Measurements from ENCODE around the gene FBXL7.

FBXL7 gene

DNA sequence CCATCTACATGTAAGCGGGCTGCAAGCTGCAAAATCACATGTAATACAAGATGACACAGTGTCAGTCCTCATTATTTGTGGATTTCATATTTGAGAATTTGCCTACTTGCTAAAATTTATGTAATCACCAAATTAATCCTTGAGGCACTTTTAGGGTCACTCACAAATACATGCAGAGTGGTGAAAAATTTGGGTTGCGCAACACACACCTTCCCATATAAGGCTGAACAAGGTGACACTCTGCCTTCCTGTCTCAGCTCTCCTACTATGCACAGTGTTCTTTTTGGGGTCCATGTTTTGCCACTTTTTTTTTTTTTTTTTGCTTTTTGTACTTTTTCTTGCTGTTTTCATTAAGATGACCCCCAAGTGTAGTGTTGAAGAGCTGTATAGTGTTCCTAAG, 111.0 kb downstream of the FBXL7 start:
- H3K4me3 ChIP-seq (ENCODE audit: control insufficient read depth, low read depth, low read length): no peak overlapping the region
- DNase-seq (ENCODE audit: low read depth): no peak
- TF ChIP-seq, protein P1, sequence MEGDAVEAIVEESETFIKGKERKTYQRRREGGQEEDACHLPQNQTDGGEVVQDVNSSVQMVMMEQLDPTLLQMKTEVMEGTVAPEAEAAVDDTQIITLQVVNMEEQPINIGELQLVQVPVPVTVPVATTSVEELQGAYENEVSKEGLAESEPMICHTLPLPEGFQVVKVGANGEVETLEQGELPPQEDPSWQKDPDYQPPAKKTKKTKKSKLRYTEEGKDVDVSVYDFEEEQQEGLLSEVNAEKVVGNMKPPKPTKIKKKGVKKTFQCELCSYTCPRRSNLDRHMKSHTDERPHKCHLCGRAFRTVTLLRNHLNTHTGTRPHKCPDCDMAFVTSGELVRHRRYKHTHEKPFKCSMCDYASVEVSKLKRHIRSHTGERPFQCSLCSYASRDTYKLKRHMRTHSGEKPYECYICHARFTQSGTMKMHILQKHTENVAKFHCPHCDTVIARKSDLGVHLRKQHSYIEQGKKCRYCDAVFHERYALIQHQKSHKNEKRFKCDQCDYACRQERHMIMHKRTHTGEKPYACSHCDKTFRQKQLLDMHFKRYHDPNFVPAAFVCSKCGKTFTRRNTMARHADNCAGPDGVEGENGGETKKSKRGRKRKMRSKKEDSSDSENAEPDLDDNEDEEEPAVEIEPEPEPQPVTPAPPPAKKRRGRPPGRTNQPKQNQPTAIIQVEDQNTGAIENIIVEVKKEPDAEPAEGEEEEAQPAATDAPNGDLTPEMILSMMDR (IDR thresholded peaks at IDR 0.05; ENCODE audit: control insufficient read depth, insufficient read depth, low read depth, low read length, missing control alignments): no peak

DNA sequence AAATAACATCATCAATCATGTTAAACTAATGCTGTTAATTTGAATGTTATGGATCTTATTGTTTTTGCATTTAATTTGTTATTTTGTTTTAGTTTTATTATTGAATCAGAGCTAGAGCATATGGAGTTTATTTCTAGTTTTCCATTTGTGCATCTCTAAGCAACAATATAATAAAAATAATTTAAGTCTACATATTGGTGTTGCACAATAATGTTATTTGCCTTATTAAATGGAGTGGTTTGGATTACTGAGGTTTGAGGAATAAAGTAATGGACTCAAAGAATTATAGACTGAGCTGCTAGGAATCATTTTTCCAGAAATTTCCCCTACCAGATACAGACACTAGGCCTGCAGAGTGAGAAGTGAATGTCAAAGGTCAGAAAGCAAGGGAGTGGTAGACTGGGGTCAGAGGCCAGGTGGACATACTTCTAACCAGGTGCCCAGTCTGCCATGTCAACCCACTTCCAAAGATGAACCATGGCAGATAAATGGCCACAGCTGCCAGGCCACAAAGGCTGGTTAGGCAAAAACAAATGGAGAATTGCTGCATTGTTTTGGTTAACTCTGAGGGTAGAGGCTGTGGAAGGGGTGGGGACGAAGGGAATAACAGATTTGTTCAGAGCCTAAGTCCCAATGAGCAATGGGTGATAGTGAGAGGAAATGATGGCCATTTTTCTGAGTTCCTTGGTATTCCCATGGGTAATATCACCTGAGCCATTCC, 113.1 kb downstream of the FBXL7 start:
- no peak for DNase-seq (ENCODE audit: low read depth)
- H3K4me3 ChIP-seq (ENCODE audit: control insufficient read depth, low read depth, low read length): no peak overlapping the region
- TF ChIP-seq, protein P1 (IDR thresholded peaks at IDR 0.05; ENCODE audit: control insufficient read depth, insufficient read depth, low read depth, low read length, missing control alignments): no peak

DNA sequence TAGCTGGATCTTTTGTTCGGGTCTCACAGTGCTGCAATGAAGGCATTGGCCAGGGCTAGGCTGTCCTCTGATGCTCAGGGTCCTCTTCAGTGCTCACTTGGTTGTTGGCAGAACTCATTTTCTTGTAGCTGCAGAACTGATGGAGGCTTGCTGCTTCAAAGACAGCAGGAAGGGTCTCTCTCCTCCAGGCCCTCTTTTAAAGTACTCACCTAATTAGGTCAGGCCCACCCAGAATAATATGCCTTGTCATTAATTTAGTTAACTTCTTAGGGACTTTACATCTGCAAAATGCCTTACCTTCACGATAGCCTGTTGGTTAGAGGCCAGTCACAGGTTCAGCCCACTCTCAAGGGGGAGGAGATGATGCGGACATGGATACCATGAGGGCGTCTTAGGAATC, 114.7 kb downstream of the FBXL7 start:
- no peak overlapping the region for H3K4me3 ChIP-seq (ENCODE audit: control insufficient read depth, low read depth, low read length)
- no peak for DNase-seq (ENCODE audit: low read depth)

DNA sequence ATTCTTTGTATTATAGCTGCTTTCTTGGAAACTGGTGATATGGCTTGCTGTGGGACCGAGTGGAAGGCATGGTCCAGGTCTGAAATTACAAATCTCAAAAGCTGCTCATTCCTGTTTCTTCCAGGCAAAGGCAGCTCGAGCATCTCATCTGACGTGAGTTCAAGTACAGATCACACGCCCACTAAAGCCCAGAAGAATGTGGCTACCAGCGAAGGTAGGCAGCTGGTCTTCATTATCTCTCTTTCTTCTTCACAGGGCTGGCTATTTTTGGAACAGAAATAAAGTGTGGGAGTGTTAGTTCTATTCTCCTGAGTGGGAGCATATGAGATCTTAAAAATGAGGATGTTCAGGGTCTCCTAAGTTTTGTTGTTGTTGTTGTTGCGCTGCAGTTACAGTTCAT, 115.9 kb downstream of the FBXL7 start:
- H3K4me3 ChIP-seq (ENCODE audit: control insufficient read depth, low read depth, low read length): no peak overlapping the region
- TF ChIP-seq, protein P1 (IDR thresholded peaks at IDR 0.05; ENCODE audit: control insufficient read depth, insufficient read depth, low read depth, low read length, missing control alignments): no peak
- peak; percentile 39 for DNase-seq (ENCODE audit: low read depth)

More for the DNA sequence above, 114.7 kb downstream of the FBXL7 start:
- TF ChIP-seq, protein P1 (IDR thresholded peaks at IDR 0.05; ENCODE audit: control insufficient read depth, insufficient read depth, low read depth, low read length, missing control alignments): no peak

DNA sequence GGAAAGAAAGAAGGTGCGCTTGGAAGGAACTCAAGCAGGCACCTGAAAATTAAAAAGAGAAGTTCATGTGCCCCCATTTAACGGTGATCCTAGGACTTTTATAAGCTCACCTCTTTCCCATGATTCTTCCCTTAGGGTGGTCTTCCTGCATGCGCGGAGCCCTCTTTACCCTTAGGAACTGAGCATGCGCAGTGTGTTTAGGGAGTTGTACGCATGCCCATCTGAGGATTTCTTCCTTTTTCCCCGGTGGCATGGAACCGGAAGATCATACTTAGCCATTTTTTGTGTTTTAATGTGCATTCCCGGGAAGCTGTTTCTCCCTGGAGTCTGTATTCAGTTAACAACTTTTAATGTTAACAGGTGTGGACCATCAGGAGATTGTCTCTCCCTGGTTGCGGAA, 119.0 kb downstream of the FBXL7 start:
- no peak overlapping the region for H3K4me3 ChIP-seq (ENCODE audit: control insufficient read depth, low read depth, low read length)
- TF ChIP-seq, protein P1 (IDR thresholded peaks at IDR 0.05; ENCODE audit: control insufficient read depth, insufficient read depth, low read depth, low read length, missing control alignments): no peak
- DNase-seq (ENCODE audit: low read depth): no peak

DNA sequence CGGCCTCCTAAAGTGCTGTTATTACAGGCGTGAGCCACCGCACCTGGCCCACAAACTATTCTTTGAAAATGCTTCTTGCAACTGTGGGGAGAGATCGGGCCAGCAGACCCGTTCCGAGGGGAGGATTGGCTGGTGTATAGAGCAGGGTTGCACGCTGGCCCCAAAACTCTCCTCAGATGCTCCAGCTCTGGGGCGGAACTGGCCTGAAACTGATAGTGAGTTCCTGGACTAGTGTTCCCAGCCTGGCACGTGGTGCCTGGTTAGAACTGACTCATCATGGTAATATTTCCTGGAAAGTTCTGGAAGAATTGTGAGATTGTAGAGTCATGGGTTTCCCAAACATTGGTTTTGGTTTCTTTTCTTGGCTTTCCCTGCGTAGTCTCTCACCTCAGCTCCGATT, 120.5 kb downstream of the FBXL7 start:
- DNase-seq (ENCODE audit: low read depth): peak; percentile 84
- TF ChIP-seq, protein P1 (IDR thresholded peaks at IDR 0.05; ENCODE audit: control insufficient read depth, insufficient read depth, low read depth, low read length, missing control alignments): no peak
- peak overlapping the region; percentile 50 for H3K4me3 ChIP-seq (ENCODE audit: control insufficient read depth, low read depth, low read length)

Data from AG09309 (cell line).